SKM-1 (cell line): ENCODE results near the gene PBX1.

Experiments used
- DNase-seq: peaks from one replicate; lab custom pipeline; 2025; ENCODE audit not compliant: unreplicated experiment; lab: John Stamatoyannopoulos, UW

Gene PBX1

DNA sequence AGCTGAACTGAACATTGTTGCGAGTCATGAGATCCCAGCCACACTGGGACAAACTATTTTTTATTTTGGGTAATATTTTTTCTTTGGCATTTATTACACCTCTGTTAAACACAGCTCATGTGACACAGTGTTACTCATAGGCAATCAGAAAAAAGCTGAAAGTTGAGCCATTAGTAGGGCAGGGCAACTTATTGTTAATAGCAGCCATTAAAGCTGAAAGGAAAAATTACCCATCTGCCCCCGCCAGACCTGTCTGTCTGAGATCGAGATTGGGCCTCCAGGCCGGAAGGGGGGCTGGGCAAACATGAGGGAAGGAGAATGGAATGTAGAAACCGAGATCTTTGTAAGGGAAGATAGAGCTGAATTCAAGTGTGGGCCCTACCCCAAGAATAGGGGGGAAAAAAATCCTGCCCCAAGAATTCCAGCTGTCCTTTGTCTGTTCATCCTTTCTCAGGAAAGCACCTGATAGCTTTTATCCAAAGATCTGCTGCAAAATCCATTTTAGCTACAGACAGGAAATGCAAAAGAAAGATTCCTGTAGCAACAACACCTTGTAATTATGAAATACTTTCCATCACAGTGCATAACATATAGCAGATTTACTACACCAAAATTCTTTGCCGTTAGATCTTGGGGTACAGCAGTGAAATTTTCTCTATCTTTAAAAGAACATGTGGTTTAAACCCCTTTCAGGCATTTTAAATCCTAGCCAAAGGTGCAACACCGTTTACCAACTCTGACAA is 212.8 kb downstream of the PBX1 start:
- no peak for DNase-seq

DNA sequence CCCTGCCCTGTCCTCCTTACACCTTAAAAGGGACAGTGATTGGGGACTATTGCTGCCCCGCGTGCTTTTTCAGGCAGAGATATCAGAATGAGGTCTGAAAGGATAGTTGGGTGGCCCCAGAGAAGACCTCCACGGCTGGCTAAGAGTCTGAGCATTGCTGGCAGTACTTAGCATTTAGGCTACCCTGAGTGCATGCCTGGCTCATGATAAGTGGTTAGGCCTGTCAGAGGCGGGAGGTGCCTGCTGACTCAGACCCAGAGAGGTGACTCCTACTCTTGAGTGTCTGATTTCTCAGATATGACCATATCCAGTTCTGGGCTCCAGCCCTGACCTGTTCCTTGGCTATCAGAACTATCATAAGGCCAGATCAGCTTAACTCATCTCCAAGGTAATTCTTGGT is 213.7 kb downstream of the PBX1 start:
- DNase-seq: no peak

DNA sequence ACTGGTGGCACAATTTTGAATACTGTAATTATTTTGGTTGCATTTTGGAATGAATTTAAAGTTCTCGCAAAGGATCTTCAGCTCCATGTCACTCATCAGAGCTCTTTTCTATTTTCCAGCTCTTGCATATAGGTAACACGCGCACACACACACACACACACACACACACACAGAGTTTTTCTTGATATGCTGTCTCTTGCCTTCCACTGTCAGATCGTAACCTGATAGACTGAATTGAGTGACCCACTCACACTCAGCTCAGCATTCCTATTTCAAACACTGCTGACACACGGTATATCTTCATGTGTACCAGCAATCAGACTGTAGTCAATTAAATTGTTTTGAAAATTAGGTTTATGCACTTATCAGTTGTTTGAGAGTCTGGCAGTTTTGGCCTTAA is 214.1 kb downstream of the PBX1 start:
- no peak for DNase-seq

DNA sequence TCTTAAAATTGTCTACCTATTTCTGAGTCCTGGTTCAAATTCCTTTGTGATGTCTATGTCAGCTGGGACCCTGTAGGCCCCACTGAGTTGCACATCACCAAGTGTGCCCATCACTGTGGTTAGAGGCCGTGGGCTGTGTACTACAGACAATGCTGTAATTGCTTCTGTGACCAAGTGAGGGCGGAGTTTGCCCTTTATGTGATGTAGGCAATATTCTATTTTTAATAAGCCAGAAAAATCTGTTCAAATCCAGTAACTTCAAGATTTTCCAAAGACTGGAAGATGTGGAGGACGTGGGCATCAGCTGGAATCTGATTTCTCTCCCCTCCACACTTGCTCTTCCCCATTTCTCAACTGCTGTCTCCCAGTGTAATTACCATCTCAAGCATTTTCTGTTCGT is 215.4 kb downstream of the PBX1 start:
- DNase-seq: no peak

DNA sequence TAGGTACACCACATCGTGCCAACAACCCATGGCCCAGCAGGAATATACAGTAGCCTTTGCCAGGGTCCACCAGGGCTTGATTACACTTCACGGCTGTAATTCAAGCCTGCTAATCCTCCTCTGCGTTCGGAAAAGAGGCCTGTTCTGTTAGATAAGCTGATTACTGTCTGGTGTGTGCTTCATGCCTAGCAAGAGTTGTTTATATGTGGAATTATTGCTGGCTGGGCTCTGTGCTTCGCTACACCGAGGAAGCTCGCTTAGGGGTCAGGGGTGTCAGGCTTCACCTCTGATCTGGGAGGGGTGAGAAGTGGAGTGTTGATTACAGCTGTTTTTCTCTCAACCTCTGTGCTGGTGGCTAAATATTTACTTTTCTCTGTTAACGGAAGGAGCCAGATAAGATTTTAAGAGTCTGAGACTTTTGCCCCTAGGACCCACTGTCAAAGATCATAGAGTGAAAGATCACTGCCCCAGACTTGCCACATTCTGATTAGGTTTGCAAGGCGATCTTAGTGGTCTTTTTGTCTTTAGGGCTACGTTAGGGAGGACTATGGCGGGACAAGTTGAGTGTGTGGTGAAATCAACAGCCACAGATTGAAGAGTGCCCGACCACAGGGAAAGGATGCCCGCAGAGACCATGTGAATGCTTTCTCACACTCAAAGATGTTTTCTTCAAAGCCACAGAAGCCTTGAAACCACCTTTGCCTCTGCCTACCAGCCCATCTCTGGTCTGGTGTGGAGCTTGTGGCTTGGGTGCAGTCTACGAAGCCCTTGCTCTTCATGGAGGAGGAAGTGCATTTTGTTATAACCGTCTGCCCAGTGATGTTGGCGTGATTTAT is 216.1 kb downstream of the PBX1 start:
- no peak for DNase-seq

DNA sequence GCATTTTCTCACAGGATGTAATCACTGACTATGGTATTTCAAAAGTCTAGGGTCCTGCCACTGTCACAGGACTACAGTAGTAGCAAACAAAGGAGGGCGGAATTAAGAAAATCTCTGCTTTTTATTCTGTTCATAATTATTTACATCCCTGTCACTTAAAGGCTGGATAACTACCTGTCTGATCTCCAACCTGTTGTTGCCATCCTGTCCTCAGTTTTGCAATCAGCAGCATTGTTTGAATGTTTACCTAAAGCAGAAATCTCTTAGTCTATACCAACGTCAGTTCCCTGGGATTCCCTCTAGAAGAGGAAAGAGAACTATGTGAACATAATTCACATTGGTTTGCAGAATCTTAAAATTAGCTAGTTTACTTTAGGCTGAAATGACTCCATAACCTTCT is 218.5 kb downstream of the PBX1 start:
- no peak for DNase-seq

DNA sequence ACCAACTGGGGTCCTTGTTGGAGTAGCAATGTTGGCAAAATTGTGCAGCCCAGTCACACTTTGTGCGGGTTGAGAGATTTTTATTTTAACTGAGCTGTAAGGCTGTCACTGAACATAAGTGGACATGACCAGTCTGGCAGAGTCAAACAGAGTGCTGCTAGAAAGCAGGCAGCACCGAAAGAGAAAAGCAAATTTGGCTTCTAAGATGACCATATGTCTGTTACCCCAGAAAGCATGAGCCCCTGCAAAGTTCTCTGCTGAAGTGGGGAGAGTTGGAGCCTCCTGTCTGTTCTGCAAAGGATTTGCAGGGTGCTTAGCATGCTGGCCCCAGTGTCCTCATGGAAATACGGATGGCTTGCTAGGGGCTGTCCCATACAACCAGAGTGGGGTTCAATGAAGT is 220.4 kb downstream of the PBX1 start:
- no peak for DNase-seq

DNA sequence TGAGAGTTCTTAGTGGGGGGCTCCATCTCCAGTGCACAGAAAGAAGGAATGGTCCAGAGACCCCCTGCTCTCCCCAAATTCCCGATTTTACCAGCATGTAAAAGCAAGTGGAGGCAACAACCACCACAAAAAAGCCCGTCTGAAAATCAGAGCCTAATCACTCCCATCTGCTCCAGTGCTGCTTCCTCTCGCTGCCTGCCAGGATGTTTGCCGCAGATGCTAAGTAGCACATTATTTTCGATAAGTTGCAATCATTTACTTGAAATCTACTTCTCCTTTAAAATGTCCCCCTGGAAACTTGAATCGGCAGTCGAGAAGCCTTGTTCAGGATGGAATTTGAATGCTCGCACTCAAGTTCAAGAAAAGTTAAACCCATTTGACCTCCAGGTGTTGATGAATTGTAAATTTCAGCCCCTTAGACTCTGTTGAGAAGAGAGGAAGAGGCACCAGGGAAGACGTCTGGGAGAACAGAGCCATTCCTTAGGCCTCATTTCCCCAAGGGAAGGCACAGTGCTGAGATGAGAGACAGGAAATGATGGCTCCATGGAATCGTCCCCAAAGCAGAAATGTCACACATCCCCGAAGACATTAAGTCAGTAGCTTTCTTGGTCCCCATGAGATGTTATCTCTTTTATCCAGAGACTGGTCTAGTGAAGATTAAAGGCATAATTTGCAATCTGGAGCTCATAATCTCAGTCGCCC is 221.3 kb downstream of the PBX1 start:
- DNase-seq: no peak

DNA sequence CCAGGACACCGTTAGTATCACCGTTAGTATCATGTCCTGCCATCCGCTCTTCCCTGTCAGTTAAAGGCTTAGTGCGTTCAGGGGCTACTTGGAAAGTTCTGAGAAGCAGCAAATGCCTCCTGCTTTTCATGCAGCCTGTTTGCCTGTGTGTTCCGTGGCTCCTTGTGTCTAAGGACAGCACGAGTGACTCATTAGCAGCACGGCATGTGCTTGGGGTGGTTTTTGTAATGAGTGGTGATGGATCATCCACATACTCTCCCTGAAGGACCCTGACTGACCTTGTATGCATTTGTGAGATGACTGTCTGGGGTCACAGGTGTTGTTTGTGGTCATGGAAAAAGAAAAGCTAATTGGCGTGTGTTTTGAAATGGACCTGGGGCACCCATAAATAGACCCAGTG is 221.9 kb downstream of the PBX1 start:
- no peak for DNase-seq

DNA sequence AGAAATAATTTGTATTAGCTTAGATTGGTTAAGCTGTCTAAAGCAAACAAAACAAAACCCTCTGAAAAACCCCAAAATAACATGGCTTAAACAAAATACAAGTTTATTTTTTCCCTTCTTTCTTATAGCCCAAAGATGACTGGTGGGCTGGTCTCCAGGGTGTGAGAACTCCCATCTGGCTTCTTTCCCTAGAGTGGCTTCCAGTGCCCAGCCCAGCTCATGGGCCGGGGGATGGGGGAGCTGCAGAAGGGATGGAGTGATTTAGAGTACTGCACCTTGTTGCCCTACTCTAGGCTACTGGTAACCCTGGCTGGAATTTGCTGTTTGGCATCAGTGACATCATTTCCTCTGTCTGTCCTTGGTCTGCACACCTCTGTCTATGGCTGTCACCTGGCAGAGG is 223.0 kb downstream of the PBX1 start:
- DNase-seq: no peak

DNA sequence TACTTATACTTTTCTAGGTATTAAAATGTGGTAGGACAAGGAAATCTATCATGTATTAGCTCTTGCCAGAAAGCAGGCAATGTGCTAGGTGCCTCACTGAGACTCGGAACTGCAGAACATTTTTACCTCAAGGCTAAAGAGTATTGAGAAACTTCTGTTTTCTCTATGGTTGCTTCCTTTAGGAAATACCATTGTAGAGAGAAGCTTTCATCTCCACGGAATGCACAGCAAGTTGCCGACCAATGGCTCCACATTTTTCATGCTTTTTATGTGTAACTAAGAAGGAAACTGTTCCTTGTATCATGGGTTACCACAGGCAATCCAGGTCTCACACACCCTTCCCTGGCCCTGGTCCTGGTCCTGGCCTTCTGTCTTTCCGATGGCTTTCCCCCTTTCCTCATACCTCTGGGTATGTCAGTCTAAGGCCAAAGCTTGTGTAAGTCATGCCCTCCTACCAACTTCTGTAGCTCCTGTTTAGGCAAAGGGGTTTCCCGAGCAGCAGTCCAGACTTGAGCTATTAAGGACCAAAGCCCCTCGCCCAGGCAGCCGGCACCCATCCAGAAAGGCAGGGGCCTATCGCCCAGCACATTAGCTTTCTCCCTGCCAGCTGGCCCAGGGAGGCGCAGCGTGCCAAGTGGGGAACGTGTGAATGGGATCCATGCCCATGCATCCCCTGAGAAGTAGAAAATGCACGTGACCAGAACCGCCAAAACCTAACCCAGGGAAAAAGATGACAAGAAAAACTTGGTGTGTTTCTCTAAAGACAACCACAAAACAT is 225.0 kb downstream of the PBX1 start:
- DNase-seq: no peak

DNA sequence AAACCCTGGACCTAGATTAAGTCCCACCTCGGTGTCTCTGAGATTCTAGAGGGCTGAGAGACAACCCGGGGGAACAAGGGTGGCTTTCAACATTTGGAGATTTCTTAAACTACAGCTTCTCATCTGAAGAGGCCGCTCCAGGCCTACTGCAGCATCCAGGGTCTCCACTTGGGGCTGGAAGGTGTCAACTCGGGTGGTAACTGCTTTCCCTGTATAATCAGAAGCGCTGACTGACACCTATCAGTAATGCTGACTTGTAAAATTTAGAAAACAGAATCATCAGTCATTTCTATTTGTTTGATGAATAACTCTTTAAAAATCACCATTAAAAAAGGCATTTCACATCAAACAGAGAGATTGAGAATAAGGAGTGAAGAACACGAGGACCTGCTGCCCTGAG is 226.0 kb downstream of the PBX1 start:
- no peak for DNase-seq

DNA sequence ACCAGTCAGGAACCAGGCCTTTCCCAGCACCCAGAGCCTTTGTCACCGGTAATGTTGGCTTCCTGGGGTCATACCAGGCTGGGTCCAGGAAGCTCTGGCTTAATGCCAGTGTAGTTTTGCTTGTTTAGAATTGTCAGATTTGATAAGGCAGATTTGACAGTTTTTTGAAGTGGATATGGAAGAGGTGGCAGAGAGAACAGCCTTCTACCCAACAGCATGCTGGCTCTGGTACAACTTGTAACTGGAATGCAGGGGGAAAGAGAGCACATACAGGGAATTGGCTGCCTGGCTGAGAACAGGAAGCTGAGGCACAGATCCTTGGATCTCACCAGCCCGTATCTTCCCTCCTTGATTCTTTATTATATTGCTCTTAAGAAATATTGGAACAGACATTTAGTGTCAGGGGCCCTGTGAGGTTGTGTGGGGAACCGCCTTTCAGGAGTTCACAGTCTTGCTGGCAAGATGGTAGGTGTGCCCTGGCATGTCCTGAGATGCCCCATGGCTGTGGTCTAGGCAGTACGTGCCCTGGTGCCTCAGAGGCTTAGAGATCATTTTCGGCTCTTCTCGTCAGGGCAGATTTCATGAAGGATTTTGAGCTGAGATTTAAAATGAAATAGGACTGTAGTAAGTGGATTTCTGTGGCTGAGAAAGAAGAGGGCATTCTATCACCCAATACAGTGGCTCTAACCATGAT is 227.0 kb downstream of the PBX1 start:
- no peak for DNase-seq

DNA sequence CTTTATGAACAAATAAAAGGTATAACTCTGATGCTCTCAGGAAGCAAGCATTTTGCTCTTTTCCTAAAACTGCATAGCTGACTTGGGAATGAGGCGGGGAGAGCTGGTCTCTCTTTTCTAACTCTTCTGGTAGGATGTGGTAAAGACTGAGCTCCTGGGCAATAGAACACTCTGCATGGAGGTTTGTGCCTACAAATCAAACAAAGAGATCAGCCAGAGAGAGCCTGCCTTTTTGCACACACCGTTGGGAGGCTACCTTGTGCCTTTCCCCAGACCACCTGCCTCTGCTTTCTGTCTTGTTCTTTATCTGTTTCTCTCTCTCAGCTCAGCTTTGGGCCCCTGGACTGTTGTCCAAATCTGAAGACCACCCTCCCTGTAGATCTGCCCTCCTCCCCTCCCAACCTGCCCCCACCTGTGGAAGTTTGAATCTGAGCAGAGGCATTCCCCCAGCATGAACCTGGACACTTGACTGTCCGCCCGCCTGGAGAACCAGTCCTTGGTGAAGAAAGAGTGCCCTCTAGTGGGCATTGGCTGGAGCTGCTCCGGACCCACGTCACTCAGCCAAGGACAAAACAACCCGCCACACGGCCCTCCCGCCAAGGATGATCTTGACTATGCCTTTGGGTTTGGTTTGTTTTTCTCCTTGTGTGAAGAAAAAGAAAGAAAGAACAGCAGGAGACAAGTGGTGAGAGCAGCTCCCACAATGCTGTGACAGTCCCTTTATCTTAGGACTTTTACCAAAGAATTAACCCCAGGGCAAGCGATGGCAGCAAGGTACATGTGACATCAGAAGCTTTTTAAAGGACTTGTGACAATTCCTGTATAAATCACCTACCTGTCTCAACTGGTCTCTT is 228.2 kb downstream of the PBX1 start:
- DNase-seq: peak; percentile 35

DNA sequence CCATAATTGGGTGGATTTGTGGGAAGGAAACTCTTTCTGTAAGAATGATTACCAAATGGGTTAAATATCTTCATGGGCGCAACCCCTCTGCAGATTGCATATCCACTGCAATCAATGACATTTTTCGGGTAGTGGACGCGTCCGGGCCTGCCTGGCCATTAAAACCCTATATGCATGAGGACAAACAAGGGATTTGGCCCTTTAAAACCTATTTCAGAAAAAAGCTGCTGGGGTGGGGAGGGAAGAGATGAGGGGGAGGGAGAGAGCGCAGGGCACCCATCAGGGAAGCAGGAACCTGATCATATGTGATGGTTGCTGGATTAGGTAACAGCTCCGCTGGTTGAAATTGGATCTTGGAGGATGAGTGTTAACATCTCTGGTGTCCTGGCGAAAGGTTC is 228.8 kb downstream of the PBX1 start:
- no peak for DNase-seq

DNA sequence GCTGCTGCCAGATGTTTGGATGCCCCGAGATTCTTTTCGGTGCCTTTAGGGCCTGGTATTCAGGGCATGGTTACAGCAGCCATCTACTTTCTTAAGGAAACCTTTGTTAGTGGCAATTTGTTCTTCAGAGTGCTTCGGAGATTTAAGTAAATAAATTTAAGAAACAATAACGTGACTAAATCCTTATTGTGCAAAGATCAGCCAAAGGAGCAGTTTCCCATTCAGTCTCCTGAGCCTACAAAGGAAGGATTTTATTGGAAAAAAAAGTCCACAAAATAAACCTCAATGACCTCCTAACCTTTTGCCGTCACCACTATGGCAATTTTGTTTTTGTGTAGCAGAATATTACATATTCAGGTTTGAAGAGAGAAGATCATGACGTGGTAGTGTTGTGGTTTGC is 231.1 kb downstream of the PBX1 start:
- no peak for DNase-seq

DNA sequence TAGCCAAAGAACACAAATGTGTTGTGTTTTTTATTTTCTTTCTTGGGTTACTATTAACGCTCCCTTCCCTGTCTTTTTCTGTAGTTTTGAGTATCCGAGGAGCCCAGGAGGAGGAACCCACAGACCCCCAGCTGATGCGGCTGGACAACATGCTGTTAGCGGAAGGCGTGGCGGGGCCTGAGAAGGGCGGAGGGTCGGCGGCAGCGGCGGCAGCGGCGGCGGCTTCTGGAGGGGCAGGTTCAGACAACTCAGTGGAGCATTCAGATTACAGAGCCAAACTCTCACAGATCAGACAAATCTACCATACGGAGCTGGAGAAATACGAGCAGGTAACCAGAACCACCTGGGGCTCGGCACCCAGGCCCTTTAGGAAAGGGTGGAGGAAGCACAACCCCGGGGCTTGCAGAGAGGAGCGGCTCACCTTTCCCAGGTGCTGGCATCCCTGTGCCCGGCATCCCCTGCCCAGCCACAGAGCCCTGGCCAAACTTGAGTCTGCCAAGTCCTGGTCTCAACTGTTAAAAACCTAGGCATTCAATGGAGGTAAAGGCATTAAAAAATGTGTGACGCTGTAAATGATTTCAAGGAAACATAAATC is 233.5 kb downstream of the PBX1 start:
- DNase-seq: no peak

DNA sequence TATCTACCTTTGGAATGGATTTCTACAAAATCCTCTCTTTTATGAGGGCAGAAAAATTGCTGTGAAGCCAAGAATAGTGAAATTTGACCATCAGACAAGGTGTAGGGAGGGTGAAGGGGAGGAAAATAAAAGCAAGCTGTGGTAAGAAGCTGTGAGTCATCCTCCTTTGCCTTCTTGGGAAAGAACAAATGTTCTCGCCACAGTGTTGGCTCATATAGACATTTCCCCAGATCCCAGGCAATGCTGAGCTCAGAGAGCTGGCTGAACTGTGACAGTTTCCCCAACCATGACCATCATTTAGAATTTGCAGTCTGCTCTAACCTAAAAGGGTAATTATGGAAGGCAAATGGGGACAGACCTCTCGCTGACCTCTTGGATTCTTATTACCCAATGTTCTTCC is 235.4 kb downstream of the PBX1 start:
- no peak for DNase-seq

DNA sequence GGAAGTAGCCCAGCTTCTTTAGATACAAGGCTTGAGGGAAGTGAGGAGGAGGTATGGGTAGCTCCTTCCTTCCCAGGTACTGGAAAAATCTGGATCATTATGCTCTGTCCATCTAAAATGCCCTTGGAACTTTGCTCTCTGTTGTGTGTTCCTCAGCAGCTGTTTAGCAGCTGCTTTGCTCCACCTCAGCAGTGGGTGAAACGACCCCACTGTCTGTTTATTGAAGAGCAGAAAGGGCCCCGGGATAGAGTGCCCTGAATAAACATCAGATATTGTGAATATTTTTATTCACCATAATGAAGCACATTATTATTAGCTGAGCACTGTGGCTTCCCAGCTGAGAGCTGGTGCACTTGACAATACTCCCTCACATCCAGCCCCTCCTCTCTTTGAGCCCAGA is 237.9 kb downstream of the PBX1 start:
- DNase-seq: no peak
